Neutrophil (primary cell): ENCODE measurements around the gene ZFP42.

Experiments
- H3K27ac ChIP-seq: fragments of 200-600 bp; sonication (generic); 2 replicates; pipeline ENCODE4 v1.5.1; 2016; ENCODE audit warnings: mild to moderate bottlenecking, moderate library complexity
- H3K27me3 ChIP-seq: fragments of 200-600 bp; sonication (generic); 2 replicates; pipeline ENCODE4 v1.6.0; 2016; ENCODE audit warnings: mild to moderate bottlenecking
- H3K36me3 ChIP-seq: fragments of 200-600 bp; sonication (generic); 2 replicates; pipeline ENCODE4 v1.5.1; 2017
- H3K4me1 ChIP-seq, 2 experiments: fragments of 200-600 bp in 1 of 2; sonication (generic) in 1 of 2; 1 replicate in 1 of 2; 2 replicates in 1 of 2; pipeline versions ENCODE4 v1.5.1 to v1.6.1; 2013 to 2016; ENCODE audit warnings: low read depth in 1 of 2, low read length in 1 of 2, mild to moderate bottlenecking in 1 of 2, moderate library complexity in 1 of 2; ENCODE audit not compliant: control insufficient read depth in 1 of 2, insufficient read depth in 1 of 2
- H3K4me3 ChIP-seq, 2 experiments: fragments of 200-600 bp in 1 of 2; sonication (generic) in 1 of 2; 1 replicate in 1 of 2; 2 replicates in 1 of 2; pipeline ENCODE4 v1.5.1; 2013 to 2016; ENCODE audit warnings: low read depth in 1 of 2, low read length in 1 of 2, mild to moderate bottlenecking in 1 of 2, moderate library complexity in 1 of 2
- H3K9me3 ChIP-seq: fragments of 200-600 bp; sonication (generic); 2 replicates; pipeline ENCODE4 v1.5.1; 2016
- TF ChIP-seq, protein P1 (sequence below): fragments of 200-600 bp; sonication (generic); IDR thresholded peaks from 2 replicates; pipeline ENCODE4 v1.5.1; 2016; ENCODE audit warnings: antibody characterized with exemption

Gene ZFP42

DNA sequence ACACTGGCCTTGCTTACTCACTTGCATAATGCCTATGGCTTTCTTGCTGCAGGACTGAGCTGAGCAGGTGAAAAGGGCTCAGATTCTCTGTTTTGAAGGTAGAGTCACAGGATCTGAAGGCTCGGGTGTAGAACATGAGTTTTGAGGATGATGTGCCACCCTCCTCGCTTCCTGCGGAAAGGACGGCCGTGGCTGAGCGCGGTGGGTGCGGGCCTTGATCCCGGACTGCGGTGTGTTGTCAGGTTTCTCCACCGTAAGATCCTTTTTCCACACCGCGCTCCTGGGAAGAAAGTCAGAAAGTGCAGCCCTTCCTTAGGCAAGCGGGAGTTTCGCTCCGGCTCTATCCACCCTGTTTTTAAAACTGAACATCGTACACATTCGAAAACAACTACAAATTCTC, 36.2 kb downstream of the ZFP42 start:
- Histone ChIP-seq H3K36me3 (no peaks in the 10 kb centered on the region), H3K27ac (no peak overlapping the region), H3K27me3 (peaks cover 15% of the 10 kb centered on the region), H3K4me3 (no peak overlapping the region), H3K4me1 (no peaks in the 10 kb centered on the region), H3K9me3 (no peaks in the 10 kb centered on the region)
- TF ChIP-seq, protein P1, sequence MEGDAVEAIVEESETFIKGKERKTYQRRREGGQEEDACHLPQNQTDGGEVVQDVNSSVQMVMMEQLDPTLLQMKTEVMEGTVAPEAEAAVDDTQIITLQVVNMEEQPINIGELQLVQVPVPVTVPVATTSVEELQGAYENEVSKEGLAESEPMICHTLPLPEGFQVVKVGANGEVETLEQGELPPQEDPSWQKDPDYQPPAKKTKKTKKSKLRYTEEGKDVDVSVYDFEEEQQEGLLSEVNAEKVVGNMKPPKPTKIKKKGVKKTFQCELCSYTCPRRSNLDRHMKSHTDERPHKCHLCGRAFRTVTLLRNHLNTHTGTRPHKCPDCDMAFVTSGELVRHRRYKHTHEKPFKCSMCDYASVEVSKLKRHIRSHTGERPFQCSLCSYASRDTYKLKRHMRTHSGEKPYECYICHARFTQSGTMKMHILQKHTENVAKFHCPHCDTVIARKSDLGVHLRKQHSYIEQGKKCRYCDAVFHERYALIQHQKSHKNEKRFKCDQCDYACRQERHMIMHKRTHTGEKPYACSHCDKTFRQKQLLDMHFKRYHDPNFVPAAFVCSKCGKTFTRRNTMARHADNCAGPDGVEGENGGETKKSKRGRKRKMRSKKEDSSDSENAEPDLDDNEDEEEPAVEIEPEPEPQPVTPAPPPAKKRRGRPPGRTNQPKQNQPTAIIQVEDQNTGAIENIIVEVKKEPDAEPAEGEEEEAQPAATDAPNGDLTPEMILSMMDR, result no peak

DNA sequence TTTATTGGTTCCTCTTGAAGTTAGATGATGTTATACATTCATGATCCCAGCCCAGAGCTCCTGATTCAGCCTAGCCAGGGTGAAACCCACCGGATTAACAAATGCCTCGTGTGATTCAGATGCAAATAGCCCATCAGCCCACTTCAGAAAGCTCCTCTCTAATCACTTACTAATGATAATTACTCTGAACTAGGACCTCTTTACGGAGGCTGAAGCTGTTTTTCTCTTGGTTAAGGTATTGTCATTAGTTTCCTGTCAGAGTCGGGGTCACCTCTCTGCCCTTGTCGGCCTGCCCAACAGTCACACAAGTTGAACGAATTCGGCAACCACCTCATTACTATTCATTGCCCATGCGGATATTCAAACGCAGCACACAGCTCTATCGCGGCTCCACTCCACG, 36.6 kb downstream of the ZFP42 start:
- Histone ChIP-seq H3K36me3 (no peaks in the 10 kb centered on the region), H3K27me3 (peaks cover 15% of the 10 kb centered on the region), H3K4me3 (no peak overlapping the region), H3K9me3 (no peaks in the 10 kb centered on the region), H3K4me1 (no peaks in the 10 kb centered on the region), H3K27ac (no peak overlapping the region)
- TF ChIP-seq, protein P1, result no peak

DNA sequence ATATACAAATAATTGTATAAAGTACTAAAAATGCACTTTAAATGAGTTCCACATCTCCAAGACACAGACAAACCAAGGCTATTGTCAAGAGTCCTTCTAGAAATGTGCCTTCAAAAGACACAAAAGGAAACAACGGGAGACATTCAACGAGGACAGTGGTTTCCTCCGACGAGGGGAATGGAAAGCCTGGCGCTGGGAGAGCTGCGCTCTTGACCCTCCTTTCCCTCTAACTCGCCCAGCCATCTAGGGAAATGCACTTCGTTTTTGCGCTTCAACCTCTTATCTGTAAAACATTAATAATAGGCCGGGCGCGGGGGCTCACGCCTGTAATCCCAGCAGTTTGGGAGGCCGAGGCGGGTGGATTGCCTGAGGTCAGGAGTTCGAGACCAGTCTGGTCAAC, 37.0 kb downstream of the ZFP42 start:
- Histone ChIP-seq H3K27me3 (peaks cover 15% of the 10 kb centered on the region), H3K4me1 (no peaks in the 10 kb centered on the region)

DNA sequence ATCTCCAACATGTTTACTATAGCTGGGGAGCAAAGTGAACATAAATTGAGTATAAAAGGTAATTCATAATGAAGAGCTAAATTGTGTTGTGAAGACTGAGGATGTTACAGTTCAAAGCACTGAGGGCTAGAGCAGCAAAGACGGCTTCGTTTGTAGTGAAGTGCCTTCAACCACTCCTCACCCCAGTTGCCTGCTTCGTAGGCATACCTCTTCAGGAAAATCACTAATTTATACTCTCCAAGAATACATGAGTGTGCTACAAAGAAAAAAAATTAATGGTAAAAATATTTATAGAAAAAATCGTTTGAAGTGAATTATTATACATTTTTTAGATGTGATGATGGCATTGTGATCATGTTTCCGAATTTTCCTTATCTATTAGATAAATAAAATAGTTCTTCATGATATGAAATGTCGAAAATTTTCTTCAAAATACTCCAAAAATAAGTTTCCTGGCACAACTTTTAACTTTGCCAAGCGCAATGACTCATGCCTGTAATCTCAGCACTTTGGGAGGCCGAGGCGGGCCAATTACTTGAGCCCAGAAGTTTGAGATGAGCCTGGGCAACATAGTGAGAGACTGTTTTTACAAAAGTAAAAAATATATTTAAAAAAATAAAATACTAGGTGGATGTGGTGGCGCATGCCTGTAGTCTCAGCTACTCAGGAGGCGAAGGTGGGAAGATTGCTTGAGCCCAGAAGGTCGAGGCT, 41.6 kb downstream of the ZFP42 start:
- no peaks in the 10 kb centered on the region for H3K4me1 ChIP-seq
- H3K36me3 ChIP-seq, result no peaks in the 10 kb centered on the region
- no peak overlapping the region for H3K27ac ChIP-seq
- H3K4me3 ChIP-seq, result no peak overlapping the region
- TF ChIP-seq, protein P1, result no peak
- H3K9me3 ChIP-seq, result no peaks in the 10 kb centered on the region
- peaks cover 8% of the 10 kb centered on the region for H3K27me3 ChIP-seq

More for the DNA sequence above, 37.0 kb downstream of the ZFP42 start:
- no peak overlapping the region for H3K4me3 ChIP-seq
- no peaks in the 10 kb centered on the region for H3K9me3 ChIP-seq
- no peak overlapping the region for H3K27ac ChIP-seq
- TF ChIP-seq, protein P1, result no peak
- no peaks in the 10 kb centered on the region for H3K36me3 ChIP-seq

DNA sequence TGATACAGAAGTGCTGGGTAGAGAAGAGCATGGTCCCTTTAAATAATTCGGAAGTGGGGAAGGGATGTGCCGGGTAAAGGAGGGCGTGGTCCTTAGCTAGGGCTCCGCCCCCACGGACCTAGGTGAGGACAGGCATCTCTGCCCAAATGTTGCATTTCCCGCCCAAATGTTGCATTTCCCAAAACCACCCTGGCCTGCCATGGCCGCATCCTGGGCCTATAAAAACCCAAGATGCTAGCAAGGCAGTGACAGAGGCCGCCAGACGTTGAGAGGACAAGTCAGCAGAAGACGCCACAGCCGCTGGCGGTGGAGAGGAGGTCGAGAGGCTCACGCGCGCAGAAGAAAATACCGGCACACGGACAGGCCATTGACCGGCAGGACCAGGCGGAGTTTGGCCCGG, 46.1 kb downstream of the ZFP42 start:
- no peaks in the 10 kb centered on the region for H3K4me1 ChIP-seq
- no peak overlapping the region for H3K27ac ChIP-seq
- H3K36me3 ChIP-seq, result no peaks in the 10 kb centered on the region
- H3K9me3 ChIP-seq, result no peaks in the 10 kb centered on the region
- H3K27me3 ChIP-seq, result no peaks in the 10 kb centered on the region
- H3K4me3 ChIP-seq, result no peak overlapping the region
- TF ChIP-seq, protein P1, result no peak
